ENCODE measurements around the gene TRIM44.
"Not testable (repeated sequence)": the region's sequence is repeated elsewhere in the genome, so short reads cannot be mapped to it uniquely, and the experiment has no call there.

GRCh38 chr11:35759951-35760350 is 97.4 kb downstream of the TRIM44 start:
- not testable (repeated sequence) for TF ChIP-seq SUZ12 (IDR thresholded peaks at IDR 0.05; ENCODE audit: extremely low read depth, insufficient read depth, insufficient read length); ZNF274 (IDR thresholded peaks at IDR 0.05; ENCODE audit: low read depth, low read length)

Data from NT2/D1 (cell line).